ENCODE data around the gene GOSR1.
"Not testable (repeated sequence)": the region's sequence is repeated elsewhere in the genome, so short reads cannot be mapped to it uniquely, and the experiment has no call there.

GOSR1 gene

DNA sequence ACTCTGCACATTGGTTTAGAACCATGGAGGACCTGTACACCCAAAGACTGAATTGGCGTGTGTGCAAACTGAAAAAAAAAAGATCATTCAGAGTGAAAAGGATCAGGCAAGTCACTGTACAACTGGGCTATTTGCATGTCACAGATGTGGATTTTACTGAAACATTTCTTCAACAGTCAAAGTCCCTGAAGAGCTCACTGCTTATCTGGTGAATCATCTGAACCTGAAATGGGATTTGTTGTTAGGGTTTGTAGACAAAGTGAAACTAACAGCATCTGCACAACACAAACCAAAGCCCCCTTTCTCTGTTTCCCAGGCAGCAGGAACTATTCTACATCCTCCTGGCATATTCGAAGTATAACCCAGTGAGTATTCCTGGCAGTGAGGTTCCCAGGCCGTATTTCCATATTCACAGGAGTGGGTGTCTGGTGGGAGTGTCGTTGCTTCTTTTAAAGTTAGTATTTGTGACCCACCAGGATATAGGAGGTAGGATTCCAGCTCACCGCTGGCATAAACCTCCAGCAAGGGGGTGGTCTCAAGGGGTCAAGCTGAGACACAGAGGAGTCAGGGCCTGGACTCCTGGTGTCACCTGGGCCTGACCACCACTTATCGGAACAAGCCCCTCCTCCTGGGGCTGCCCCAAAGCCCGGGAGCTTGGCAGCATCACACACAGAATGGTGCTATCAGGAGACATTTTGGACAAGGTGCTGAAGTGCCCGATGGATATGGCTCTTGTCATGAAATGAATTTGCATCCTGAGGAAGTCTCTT is 80.9 kb downstream of the GOSR1 start:
- TF ChIP-seq, protein P1, sequence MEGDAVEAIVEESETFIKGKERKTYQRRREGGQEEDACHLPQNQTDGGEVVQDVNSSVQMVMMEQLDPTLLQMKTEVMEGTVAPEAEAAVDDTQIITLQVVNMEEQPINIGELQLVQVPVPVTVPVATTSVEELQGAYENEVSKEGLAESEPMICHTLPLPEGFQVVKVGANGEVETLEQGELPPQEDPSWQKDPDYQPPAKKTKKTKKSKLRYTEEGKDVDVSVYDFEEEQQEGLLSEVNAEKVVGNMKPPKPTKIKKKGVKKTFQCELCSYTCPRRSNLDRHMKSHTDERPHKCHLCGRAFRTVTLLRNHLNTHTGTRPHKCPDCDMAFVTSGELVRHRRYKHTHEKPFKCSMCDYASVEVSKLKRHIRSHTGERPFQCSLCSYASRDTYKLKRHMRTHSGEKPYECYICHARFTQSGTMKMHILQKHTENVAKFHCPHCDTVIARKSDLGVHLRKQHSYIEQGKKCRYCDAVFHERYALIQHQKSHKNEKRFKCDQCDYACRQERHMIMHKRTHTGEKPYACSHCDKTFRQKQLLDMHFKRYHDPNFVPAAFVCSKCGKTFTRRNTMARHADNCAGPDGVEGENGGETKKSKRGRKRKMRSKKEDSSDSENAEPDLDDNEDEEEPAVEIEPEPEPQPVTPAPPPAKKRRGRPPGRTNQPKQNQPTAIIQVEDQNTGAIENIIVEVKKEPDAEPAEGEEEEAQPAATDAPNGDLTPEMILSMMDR (IDR thresholded peaks at IDR 0.05; ENCODE audit: insufficient read depth, low read depth, low read length, missing control alignments) = no peak
- DNase-seq (ENCODE audit: low read depth) = peak; percentile 46

DNA sequence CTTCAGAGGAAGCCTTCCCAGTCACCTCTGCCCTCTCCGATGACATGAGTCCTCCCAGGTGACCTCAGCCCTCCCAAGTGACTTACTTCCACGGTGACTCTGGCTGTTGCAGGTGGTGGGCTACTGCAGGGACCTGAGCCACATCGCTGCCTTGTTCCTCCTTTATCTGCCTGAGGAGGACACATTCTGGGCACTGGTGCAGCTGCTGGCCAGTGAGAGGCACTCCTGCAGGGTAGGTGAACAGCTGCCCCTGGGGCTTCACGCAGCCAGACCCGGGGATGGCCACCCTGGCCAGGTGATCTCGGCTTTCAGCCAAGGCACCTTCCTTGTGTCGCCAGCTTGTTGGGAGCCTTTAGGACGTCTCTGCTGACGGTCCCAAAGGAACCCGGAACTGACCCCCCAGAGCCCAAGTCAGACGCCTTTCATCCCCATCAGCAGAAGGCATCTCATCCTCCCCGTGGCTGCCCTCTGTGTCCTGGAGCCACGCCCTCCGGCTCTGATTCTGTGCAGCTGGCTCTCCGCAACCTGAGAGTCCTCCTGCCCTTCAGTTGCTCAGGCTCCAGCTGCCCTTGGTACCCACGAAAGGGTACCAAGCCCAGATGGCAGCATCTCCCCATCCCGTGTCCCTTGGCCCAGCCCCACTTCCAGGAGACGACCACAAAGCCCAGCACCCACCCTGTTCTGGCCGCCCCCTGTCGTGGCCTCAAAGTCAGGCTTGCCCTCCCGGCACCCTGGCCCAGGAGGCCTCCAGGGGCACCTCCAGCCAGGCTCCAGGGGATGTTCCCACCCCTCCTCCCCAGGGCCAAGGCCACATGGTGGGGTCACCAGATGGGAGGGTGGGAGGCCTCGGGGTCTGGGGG is 81.7 kb downstream of the GOSR1 start:
- no peak for DNase-seq (ENCODE audit: low read depth)
- TF ChIP-seq, protein P1 (IDR thresholded peaks at IDR 0.05; ENCODE audit: insufficient read depth, low read depth, low read length, missing control alignments) = no peak
- no peak overlapping the region for H3K4me3 ChIP-seq (ENCODE audit: low read depth, low read length)

More for the DNA sequence above, 80.9 kb downstream of the GOSR1 start:
- no peak overlapping the region for H3K4me3 ChIP-seq (ENCODE audit: low read depth, low read length)

DNA sequence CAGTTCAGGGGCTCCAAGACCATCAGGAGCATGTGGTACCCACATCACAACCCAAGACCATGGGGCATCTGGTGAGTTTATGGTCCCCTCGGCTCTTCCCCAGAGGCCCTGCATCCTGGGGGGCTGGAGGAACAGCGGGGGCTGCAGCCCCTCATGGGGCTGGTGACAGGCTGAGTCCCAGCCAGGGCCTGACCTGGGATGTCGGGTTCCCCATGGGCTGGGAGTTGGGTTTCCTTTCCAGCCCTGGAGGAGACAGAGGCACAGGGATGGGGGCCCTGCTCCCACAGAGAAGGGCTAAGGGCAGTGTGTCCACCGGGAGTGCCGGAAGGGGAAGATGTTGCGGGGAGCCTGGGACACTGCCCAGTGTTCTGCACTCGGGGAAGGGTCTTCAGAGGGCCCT is 82.4 kb downstream of the GOSR1 start:
- H3K4me3 ChIP-seq (ENCODE audit: low read depth, low read length) = no peak overlapping the region
- TF ChIP-seq, protein P1 (IDR thresholded peaks at IDR 0.05; ENCODE audit: insufficient read depth, low read depth, low read length, missing control alignments) = no peak
- DNase-seq (ENCODE audit: low read depth) = no peak

DNA sequence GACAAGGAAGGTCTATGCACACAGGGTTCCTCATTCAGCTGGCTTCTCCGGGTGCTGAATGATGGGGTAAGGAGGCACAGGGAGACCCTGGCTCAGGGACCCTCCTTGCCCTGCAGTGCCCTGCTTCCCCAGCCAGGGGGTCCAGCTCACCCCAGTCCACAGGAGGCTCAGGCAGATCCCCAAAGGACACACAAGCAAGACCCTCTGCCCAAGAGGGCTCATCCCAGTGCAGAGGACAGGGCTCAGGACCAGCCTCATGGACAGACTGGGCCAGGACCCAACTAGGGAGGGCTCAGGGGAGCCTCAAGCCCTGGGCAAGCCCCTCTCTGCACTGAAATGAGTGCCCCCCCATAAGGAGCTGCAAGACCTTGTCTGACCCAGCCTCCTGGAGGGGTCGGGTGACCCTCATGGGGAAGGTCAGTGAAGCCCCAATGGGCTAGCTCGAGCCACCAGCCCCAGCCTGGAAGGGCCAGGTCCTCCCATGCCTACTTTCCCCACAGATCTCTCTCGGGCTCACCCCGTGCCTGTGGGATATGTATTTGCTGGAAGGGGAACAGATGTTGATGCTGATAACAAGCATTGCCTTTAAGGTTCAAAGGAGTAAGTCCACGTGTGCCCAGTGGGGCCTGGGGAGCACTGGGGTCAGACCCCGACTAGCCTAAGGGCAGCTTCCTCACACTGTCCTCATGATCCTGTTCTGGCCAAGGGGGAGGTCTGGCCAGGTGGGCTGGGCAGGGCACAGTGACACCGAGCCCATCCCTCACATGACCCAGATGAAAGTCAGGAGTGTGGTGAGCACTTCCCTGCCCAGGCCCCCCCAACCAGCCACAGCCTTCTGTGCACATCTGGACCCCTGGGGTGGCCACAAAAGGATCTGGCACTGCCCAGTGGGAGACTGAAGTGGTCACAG is 83.2 kb downstream of the GOSR1 start:
- not testable (repeated sequence) for H3K4me3 ChIP-seq (ENCODE audit: low read depth, low read length); DNase-seq (ENCODE audit: low read depth)

DNA sequence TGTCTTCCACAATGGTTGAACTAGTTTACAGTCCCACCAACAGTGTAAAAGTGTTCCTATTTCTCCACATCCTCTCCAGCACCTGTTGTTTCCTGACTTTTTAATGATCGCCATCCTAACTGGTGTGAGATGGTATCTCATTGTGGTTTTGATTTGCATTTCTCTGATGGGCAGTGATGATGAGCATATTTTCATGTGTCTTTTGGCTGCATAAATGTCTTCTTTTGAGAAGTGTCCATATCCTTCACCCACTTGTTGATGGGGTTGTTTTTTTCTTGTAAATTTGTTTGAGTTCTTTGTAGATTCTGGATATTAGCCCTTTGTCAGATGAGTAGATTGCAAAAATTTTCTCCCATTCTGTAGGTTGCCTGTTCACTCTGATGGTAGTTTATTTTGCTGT is 84.6 kb downstream of the GOSR1 start:
- H3K4me3 ChIP-seq (ENCODE audit: low read depth, low read length); DNase-seq (ENCODE audit: low read depth): not testable (repeated sequence)

DNA sequence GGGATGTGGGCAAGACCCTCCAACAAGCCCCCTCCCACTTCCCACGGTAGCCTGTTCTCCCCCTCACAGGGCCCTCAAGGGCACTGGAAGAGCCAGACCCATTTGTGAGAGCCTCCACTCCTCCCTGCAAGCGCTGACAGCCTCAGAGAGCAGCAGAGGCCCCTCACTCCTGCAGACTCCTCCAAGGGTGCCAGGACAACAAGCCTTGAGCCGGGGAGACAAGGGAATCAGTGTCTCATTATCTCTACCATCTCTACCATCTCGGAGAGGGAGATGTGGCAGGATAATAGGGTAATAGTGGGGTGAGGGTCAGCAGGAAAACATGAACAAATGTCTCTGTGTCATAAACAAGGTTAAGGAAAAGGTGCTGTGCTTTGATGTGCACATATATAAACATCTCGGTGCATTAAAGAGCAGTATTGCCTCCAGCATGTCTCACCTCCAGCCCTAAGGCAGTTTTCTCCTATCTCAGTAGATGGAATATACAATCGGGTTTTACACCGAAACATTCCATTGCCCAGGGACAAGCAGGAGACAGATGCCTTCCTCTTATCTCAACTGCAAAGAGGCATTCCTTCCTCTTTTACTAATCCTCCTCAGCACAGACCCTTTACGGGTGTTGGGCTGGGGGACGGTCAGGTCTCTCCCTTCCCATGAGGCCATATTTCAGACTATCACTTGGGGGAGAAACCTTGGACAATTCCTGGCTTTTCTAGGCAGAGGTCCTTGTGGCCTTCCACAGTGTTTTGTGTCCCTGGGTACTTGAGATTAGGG is 86.1 kb downstream of the GOSR1 start:
- not testable (repeated sequence) for DNase-seq (ENCODE audit: low read depth); H3K4me3 ChIP-seq (ENCODE audit: low read depth, low read length)

DNA sequence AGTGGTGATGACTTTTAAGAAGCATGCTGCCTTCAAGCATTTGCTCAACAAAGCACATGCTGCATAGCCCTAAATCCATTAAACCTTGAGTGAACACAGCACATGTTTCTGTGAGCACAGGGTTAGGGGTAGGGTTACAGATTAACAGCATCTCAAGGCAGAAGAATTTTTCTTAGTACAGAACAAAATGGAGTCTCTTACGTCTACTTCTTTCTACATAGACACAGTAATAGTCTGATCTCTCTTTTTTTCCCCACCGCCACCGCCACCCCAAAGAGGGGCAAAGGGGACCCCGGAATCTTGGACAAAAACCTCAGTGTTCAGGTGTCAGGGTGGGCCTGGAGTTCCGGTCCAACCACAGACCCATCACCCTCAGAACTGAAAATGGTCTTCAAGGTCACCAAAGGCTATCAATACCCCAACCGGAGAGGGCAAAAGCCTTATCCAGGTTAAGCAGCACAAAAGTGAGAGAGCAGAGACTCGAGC is 86.7 kb downstream of the GOSR1 start:
- DNase-seq (ENCODE audit: low read depth); H3K4me3 ChIP-seq (ENCODE audit: low read depth, low read length): not testable (repeated sequence)

DNA sequence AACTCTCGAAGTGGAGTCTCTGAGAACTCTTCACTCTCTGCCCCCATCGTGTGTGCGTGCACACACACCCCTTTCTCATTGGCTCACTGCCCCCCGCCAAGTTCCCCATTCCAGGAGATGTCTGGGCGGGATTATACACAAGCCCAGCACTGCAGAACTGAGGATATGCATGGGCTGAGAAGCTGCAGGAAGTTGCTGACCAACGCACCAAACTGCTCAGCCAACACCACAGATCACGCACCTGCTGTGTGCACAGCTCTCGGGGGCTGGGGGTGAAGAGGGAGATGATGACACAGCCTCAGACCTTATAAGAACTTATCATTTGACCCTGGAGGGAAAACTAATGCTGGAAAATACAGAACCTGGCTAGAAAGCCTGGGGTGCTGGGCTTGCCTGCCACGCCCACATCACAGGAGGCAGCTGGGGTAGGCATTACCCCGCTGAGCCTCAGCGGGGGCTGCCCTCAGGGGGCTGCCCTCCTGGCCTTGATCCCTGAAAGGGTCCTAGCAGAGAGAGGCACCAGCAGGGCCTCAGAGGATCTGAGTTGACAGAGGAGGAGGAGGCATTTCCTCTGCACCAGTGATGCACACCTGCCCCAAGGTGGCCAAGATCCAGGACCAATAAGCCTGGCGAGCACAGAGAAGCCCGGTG is 87.3 kb downstream of the GOSR1 start:
- H3K4me3 ChIP-seq (ENCODE audit: low read depth, low read length); DNase-seq (ENCODE audit: low read depth): not testable (repeated sequence)

Measured in GM12865 (cell line).